Colon (tissue), 2 donors: ENCODE measurements around the gene STK26.
"Not testable (repeated sequence)": the region's sequence is repeated elsewhere in the genome, so short reads cannot be mapped to it uniquely, and the experiment has no call there.

Source experiments
- FAIRE-seq: peaks from 2 replicates; lab custom pipeline; 2012; peaks lifted over from hg19 to GRCh38; lab: Jason Lieb, UNC
- donor health status: control.
- donor health status: control.

The STK26 gene

DNA sequence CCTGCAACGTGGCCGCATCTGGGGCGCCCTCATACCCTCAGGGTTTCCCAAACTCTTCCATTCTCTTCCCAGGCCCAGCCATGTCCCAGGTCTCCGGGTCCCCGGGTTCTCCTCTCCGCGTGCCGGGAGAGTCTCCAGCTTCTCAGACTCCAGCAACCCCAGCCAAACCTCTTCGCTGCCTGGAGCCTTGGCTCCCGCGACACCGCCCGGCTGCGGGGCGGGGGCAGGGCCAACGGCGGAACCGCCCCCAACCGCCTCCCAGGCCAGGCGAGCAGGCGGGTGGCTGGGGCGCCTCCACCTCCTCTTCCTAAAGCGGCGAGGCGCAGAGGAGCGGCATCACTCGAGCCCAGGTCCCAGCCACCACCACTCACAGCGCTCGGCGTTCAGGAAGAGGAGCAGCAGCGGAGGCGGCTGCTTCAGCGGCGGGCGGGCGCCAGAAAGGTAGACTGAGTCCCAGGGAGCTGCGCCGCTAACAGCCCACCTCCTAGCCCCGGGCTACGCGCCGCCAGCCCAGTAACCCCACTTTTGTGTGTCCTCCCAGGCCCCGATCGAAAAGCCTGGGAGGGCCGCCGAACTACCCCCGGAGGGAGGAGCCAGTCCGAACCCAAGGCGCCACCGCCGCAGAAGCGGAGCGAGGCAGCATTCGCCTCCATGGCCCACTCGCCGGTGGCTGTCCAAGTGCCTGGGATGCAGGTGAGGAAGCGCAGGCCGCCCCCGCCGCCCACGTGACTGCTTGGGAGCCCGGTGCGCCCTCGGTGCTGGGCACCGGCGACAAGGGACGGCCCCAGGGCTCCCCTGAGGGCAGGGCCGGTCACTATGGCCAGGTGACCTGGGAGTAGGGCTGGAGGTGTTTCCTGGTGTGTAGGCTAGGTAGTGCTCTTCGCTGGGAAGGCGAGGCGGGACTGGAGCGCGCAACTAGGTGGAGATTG lies at the start of gene STK26:
Gene STK26 (plus strand): TSS at position 336 of the 929 bp plus-strand sequence. CDS start 316 bp downstream, at position 652.
- no peak for FAIRE-seq

DNA sequence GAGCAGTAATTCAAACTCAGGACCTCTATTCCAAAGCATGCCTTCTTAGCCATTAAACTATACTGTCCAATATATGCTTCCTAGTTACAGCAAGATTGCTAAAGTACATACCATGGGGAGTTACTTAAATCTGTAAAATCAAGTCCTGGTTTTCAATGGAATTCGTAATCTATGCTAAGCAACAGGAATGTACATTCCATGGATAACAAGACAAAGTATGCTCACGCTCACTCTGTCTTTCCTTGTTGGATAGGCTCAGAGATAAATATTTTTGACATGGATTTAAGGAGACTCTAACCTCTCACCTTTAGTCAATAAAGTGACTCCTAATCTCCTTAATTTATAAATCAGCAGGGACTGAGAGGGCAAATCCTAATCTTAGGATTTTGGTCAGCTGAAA lies 47.3 kb upstream of the STK26 start:
- no peak for FAIRE-seq

DNA sequence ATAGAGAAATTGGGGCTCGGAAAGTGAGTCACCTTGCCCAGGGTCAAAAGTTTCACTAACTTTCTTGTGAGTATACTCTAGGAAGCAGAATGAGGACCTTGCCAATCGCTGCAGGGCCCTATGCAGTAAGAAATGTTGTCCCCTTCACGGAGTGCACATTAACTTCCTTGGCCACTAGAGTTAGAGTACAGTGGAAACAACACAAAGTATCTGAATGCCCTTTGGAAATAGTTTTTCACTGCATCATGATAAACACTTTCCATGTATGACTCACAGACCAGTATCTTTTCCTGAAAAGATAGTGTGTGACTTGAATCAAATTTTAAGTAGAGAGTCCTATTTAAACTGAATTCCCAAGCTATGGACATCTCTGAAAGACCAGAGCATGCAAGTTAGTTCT lies 45.5 kb upstream of the STK26 start:
- FAIRE-seq = no peak

DNA sequence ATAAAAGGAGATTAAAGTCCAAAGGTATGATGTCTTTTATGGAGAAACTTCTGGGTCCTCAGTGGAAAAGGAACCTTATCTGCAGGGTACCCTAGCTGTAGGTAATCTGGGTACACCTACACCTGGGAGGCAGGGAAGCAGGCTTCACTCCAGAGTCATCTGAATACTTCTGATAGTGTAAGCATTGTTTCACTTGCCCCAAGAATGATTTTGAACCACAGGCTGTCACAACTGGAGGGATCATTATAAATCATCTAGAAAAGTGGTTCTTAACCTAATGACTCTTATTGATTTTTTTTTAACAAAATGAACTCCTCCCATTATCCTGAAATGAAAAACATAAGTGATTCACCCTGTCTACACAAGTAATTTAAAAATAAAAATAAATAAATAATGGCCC lies 44.0 kb upstream of the STK26 start:
- FAIRE-seq = no peak

DNA sequence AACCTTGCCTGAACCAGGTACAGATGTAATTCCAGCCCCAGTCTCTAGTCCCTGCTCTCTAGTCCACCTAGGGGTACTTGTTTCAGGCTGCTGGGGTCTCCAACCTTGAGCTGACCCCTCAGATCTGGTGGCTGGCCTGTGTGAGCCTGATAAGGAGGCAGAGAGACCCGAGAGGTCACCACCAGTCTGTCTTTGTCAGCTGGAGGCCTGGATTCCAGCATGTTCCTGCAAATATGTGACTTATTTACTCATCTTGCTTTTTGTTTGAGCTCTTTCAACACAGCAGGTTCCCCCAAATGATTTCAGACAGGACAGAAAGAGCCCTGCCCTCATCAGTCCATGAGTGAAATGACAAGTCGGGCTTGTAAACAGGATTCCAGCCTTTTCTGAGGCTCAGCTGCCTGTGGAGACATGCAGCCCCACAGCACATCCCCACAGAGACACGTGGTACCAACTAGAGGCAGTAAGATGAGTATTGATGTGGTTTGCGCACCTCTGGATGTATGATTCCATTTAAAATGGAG lies 37.5 kb upstream of the STK26 start:
- FAIRE-seq = no peak

DNA sequence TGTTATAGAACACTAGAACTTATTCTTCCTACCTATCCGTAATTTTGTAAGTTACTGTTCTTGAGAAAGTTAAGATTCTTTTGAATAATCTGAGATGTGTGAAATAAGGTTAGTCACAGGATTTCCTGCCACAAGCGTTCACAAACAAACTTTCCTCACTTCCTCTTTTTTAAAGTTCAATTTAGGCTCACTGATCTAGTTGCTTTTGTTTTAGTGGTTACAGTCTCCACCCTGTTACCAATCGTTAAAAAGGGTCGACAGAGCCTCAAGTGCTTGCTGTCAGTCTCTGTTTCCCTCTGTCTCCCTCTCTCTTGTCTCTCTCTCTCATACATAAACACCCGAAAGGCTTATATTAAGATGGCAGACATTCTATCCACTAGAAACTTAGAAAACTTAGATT lies 35.9 kb upstream of the STK26 start:
- FAIRE-seq = no peak

DNA sequence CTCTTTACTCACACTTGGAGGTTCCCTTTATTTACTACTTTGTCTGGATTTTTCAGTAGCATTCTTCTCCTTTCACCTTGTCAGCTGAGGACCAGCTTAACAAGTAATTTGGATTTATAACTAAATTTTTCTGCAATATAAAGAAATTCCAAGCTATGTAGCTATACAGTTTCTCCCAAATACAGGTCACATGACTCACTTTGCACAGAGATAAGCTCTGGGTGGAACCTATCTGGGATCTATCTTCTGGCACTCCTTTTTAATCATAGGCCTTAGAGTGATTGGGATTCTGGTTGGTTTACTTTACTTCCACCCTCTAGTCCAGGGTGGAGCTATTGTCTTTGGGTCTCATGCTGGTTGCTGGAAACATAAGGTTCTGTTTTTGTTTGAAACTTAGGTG lies 34.9 kb upstream of the STK26 start:
- no peak for FAIRE-seq

DNA sequence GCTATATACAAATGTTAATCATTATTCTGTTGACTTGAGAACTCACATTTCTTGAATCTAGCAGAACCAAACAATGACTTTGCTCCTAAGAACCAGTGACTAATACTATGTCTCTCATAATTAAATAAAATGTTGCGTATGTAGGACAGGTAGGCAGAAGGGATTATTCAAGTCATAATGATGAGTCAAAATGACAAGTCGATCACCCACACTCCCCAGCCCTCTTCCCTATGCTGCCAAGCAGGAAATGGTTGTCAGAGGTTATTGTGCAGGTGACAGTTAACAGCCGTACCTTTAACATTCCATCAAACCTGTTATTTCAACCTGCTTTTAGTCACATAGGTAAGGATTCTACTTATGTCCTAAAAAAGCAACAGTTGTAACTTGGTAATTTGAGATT lies 22.0 kb upstream of the STK26 start:
- peak; percentile 28 for FAIRE-seq

DNA sequence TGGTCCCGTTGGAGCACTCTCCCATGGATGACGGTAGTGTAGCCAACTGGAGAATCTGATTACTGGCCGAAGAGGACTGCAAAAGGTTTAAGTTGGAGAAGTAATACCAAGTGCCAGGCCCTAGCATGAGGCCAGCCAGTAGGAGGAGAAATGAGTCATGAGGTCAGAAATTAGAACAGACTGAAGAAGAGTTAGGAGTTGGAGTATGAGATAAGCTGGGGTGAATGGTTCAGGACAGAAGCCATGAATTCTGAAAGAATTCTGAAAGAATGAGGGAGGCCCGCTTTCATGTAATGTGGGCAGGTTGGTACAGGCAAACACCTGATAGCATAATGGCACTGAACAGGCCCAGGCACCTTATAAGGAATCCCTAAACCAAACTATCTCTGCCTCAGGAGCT lies 18.4 kb upstream of the STK26 start:
- FAIRE-seq = no peak

DNA sequence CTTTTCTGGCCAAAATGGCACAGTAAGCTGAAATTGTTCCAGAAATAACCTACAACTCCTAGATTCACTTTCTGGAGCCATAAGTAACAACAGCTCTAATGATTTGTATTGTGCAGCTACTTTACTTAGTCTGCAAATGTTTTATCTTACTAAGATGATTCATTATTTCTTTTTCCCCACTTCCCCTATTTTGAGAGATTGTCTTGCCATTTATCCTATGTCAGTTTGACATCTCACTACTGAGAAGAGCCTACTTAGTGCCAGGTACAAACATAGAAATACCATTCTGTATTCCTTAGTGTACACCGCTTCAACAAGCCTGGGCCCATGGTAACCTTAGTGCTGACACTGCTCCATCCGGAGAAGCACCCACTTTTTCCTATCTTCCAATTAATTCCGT lies 13.8 kb upstream of the STK26 start:
- FAIRE-seq = no peak

DNA sequence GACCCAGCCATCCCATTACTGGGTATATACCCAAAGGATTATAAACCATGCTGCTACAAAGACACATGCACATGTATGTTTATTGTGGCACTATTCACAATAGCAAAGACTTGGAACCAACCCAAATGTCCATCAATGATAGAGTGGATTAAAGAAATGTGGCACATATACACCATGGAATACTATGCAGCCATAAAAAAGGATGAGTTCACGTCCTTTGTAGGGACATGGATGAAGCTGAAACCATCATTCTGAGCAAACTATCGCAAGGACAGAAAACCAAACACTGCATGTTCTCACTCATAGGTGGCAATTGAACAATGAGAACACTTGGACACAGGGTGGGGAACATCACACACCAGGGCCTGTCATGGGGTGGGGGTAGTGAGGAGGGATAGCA lies 12.9 kb upstream of the STK26 start:
- not testable (repeated sequence) for FAIRE-seq

DNA sequence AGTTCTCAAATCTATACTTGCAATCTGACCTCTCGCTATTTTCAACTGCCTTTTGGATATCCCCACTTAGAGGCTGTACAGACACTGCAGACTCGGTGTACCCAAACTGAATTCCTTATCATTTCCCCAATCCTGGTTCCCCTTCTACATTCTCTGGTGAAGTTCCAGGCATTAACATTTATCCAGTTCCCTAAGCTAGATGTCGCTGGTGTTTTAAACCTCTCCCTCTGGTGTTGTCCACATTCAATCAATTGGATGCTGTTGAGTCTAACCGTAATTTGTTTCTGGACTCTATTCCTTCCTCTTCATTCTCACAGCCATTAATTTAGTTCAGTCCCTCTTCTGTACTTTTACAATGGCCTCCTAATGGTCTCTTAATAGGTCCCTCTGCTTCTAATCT lies 7.2 kb upstream of the STK26 start:
- FAIRE-seq = no peak

DNA sequence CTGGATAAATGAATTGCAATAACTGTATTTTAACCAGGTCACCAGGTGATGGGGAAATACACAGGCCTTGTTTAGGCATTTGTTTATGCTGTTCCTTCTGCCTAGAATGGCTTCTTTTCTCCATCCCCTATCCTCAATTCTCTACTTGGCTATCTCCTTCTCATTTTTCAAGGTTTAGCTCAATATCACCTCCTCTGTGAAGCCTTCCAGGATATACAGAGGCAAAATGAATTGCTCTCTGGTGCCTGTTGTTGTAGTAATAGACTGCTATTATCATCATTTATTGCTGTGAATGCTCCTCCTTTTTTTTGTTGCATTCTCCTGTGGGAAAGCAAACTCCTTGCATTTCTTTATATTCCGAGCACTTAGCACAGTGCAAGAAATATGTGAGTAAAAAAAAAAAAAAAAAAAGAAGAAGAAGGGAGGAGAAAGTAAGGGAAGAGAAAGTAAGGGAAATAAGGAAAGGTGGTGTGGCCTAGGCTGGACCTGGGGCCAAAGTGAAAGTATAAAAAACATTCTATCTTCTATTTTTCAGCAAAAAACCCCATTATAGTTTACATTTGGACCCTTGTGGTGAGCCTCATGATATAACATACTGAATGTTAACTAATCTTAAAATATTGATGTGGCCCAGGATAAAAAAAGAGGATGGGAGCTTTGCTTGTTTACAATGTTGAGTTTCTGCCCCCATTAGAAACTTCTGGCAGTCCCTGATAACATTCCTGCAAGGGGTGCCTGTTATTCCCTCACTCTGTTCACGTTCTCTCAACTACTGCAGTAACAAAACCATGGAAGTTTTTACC lies 6.3 kb upstream of the STK26 start:
- no peak for FAIRE-seq

DNA sequence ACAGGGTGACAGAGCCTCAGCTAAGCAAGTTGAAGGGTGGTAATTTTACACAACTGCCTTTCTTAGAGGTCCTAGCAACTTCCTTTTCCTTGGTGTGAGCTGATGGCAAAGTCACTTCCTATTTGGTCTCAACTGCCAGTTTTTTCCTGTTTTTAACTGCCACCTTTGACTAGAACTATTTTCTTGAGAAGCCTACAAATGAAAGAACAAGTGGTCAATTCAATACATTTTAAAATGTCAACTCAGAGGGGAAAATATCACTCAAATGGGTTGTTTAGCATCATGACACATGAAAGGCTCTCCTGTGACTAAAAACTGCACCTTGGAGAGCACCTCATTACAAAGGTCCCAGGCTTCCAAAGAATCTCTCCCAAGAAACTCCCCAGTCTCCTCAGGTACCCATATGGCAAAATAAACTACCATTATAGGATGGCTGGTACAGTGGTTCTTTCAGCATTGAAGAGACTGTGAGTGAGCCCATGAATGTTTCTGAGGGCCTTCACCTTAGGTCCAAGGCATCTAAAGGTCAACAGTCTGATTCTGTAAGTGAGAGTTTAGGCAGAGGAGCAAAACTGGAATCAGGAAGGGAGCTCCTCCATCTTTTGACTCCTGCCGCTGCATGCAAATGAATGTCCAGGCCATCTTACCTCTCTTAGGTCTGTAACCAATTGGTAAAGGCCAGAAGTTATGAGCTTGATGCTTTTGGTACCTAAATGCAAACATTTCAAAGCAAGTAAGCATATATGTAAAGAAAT lies 5.5 kb upstream of the STK26 start:
- FAIRE-seq = no peak

DNA sequence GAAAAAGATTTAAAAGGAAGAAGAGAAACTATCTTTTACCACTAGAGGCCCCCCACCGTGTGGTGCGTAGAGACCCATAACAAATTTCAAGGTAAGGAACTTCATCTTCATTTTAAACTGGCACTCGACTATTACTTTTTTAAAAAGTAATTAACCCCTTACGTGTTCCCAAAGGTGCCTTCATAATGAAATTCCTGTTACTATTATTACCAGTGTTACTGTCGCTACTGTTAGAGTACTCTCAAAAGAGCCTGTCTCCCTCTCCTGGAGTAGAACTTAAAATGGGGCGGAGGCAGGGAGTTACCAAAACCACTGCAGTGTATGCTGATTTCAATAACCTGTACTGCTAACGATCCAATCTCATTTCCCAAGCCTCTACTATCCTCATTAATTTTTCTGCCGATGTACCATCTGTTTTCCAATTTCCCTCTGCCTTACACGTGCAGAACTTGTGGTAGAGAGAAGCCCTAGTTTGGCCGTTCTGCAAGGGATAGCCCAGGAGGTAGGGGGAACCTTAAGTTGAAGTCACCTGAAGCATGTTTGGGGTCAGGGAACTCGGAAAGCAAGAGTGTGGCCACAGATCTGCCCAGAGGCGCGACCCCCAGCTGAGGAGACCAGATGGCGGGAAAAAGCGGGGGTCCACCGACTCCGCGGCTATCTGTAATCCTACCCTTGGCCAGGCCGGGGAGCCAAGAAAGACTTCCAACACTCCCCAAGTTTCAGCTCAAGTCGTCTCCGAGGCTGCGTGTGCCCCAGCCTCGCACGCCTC lies 720 bp upstream of the STK26 start:
- FAIRE-seq = no peak

DNA sequence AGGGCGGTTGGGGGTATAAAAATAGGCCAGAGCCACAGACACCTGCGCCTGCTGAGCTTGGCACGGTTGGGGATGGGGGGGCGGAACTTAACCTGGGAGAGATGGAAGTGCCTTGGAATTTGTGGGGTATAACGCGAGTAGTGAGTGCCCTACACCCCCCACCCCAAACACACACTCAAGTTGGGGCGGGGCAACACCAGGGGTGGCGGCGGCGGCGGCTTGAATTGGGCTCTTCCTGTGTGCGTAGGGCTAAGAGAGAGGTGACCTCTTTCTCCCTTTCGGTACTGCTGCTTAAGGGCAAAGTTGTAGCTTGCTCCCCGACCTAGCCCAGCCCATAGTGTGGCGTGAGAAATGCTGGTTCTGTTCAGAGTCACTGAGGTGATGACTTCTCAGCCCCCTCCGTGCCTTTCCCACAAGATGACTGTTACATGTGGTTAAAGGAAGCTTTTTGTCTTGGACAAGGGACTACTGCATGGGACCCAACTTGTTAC lies 839 bp downstream of the STK26 start:
- no peak for FAIRE-seq

DNA sequence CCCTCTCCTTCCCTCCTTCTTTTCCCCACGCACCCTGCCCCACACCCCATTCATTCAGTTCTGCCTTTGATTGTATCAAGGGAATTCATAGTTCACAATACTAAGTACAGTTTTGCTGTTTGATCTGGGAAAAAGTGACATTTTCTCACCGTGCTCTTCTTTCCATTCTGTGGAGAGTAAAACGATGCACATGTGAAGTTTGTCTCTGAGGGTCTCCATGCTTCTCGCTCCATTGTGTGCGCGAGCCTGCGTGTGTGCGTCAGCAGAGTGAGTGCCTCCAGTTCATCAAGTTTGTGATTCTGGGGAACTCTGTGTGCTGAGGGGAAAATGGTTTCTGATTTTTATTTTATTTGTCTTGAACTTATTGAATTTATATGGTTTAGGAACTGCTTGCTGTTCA lies 1.9 kb downstream of the STK26 start:
- FAIRE-seq = no peak

DNA sequence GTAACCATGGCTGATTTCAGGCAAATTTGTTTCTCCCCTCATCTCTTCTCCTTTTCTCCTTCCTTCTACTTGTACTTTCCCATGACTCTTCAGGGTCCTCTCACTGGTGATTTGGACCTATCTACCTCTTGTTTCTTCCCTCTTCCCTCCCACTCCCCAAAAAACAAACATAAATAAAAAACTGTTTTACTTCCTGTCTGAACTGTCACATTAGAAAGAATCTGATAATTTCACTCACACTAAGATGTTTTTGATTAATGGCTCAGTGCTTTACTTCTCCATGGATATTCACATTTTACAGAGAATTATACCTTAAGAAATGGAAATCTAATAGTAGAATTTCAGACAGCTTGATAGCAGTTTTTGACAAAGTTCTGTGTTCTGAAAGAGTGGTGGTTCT lies 7.2 kb downstream of the STK26 start:
- FAIRE-seq = no peak

DNA sequence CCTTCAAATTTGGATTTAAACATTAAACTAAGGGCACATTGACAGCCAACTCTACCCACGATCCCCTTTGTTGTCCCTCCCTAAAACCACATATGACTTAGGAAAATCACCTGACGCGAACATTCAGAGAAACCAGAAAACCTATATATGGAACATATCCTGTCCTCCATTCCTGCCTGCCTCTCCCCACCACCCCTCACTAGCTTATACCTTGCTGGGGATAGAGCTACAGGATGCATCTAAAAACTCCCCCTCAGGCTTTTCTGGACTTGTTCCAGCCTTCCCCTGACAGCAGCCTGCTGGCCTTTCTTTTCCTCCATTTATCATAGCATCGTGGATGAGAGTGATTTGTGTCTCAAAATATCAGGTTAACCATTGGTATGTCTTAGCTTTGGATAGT lies 8.8 kb downstream of the STK26 start:
- FAIRE-seq = no peak

DNA sequence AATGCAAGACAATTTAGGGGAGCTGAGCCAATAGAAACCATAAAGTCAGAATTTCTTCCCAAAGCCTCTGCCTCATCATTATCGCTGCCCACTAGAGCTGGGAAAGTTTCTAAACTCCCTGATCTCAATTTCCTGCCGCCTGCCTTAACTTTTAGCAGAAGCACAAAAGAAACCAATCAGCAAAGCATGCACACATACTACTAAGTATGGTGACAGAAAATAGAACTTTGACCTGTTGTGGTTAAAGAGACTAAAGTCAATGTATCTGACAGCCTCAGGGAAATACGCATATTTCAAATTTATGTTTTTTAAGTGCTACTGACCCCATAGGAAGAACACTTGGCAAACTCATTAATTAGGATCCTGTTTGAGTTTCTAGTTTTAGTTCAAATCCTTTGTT lies 10.1 kb downstream of the STK26 start:
- FAIRE-seq = no peak

DNA sequence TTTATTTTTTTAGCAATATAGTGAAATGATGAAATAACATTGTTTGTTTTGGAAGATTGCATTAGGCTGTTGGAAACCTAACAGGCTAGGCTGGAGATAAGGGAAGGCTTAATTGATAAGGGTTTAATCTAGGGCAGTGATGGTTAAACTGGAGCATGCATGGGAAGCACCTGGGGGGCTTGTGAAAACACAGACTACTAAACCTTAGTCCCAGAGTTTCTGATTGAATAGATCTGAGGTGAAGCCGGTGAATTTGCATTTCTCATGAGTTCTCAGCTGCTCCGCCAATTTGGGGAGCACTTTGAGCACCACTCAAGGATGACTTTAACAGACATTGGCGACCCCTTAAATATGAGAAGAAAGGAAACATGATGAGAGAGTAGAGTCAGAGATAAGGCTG lies 11.5 kb downstream of the STK26 start:
- FAIRE-seq = no peak
